GM23248 (cell line): ENCODE data around the gene CCDC149. TPM values are rescaled to one million over a fixed set of nuclear protein-coding genes. Genes with fewer than 3 reads are reported as not detected.

ENCODE experiments used
- DNase-seq: peaks from one replicate; pipeline ENCODE4 v3.0.0-alpha.2; 2015
- H2AFZ ChIP-seq: fragments of 200-600 bp; sonication (generic); 2 replicates; pipeline ENCODE4 v1.6.1; 2016; ENCODE audit warnings: antibody characterized with exemption
- H3F3A ChIP-seq: fragments of 200-600 bp; sonication (generic); 2 replicates; pipeline ENCODE4 v1.6.1; 2016; ENCODE audit warnings: mild to moderate bottlenecking, antibody characterized with exemption, mixed run types; ENCODE audit not compliant: insufficient read depth
- H3K27ac ChIP-seq: fragments of 200-600 bp; sonication (generic); 2 replicates; pipeline ENCODE4 v1.5.1; 2016; ENCODE audit warnings: mild to moderate bottlenecking
- H3K27me3 ChIP-seq: fragments of 200-600 bp; sonication (generic); replicated peaks from 2 replicates; pipeline ENCODE4 v1.6.1; 2016; ENCODE audit warnings: mild to moderate bottlenecking; ENCODE audit not compliant: insufficient read depth
- H3K36me3 ChIP-seq: fragments of 200-600 bp; sonication (generic); 2 replicates; pipeline ENCODE4 v1.6.1; 2016; ENCODE audit warnings: low read depth, mild to moderate bottlenecking
- H3K4me1 ChIP-seq: fragments of 200-600 bp; sonication (generic); 2 replicates; pipeline ENCODE4 v1.6.1; 2016; ENCODE audit warnings: mild to moderate bottlenecking; ENCODE audit not compliant: insufficient read depth
- H3K4me2 ChIP-seq: fragments of 200-600 bp; sonication (generic); one replicate; pipeline ENCODE4 v1.6.1; 2016; ENCODE audit warnings: mild to moderate bottlenecking; ENCODE audit not compliant: unreplicated experiment
- H3K4me3 ChIP-seq: fragments of 200-600 bp; sonication (generic); 2 replicates; pipeline ENCODE4 v1.5.1; 2016; ENCODE audit warnings: mild to moderate bottlenecking
- H3K79me2 ChIP-seq: fragments of 200-600 bp; sonication (generic); 2 replicates; pipeline ENCODE4 v1.6.1; 2016; ENCODE audit warnings: mild to moderate bottlenecking; ENCODE audit not compliant: insufficient read depth
- H3K9ac ChIP-seq: fragments of 200-600 bp; sonication (generic); 2 replicates; pipeline ENCODE4 v1.6.1; 2016; ENCODE audit warnings: mild to moderate bottlenecking
- H3K9me2 ChIP-seq: fragments of 200-600 bp; sonication (generic); 2 replicates; pipeline ENCODE4 v1.6.1; 2016; ENCODE audit warnings: mixed run types, mild to moderate bottlenecking, moderate library complexity; ENCODE audit not compliant: insufficient read depth
- H3K9me3 ChIP-seq: fragments of 200-600 bp; sonication (generic); one replicate; pipeline ENCODE4 v1.6.1; 2017; ENCODE audit warnings: low read depth
- H4K20me1 ChIP-seq: fragments of 200-600 bp; sonication (generic); 2 replicates; pipeline ENCODE4 v1.6.0; 2016; ENCODE audit not compliant: insufficient read depth
- EZH2 ChIP-seq: fragments of 200-600 bp; sonication (generic); IDR thresholded peaks from 2 replicates; pipeline ENCODE4 v1.6.1; 2018; ENCODE audit warnings: antibody characterized with exemption, mild to moderate bottlenecking; ENCODE audit not compliant: insufficient read depth, poor library complexity, severe bottlenecking
- EZH2phosphoT487 ChIP-seq: fragments of 200-600 bp; sonication (generic); IDR thresholded peaks from 2 replicates; pipeline ENCODE4 v1.6.1; 2018; ENCODE audit warnings: antibody characterized with exemption, moderate library complexity, mild to moderate bottlenecking, low read depth; ENCODE audit not compliant: insufficient read depth
- WGBS, 2 experiments: methylation state at CpG; one replicate each; pipeline ENCODE4 v1.1.6; 2015 to 2017; ENCODE audit warnings: low lambda C conversion rate in 2 of 2, low coverage in 1 of 2; ENCODE audit errors: missing lambda C conversion rate in 2 of 2; 5-methylcytosine and 5-hydroxymethylcytosine counted together
- in situ Hi-C: fragments of 300-500 bp; cut with MboI; formaldehyde crosslinking; loops from 2 replicates; pipeline ENCODE4 v1.15.0; 2020
- polyA plus RNA-seq: library from polyadenylated mRNA; unstranded; fragments of >200 nt; fragmentation: Nextera tagmentation; extraction: Ambion mirVana; gene quantifications from 2 replicates; pipeline ENCODE4 v1.2.1, GENCODE V29; 2016
- total RNA-seq: library from RNA; depleted of rRNA; stranded (reverse); fragments of >200 nt; shearing (Covaris generic); gene quantifications from 2 replicates; pipeline ENCODE4 v1.2.3, GENCODE V29; 2014

The CCDC149 gene
- total and polyA plus RNA-seq, 2 experiments from 2014 or later: 6.1 to 9.7 TPM

DNA sequence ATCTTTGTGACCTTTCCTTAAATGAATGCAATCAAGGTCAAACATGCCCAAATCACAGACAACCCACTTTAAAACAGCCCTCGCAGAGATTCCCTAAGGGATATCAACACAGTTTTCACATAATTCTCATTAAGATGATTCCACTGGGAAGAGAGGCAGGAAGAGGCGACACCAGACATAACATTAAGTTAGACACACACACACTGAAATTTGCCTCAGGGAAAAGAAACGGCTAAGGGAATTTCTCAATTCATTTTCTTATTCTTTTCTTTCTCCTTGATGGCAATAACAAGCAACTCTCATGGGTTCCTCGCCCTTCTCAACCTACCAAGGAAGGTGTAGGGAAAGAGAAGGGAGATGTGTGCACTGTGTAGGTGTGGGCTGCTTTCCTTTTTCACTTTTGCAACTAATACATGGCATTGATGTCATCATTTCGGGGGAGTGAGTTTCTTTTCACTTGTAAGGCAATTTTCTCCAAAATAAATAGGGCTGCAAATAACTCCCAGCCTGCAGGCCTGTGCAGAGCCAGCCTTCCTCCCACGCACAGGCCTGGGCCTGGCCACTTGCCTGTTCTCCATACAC lies 76.1 kb downstream of the CCDC149 start:
- H3K36me3 ChIP-seq: 0 out of 2 replicates have a peak, but pooled peaks cover 2% of the 10 kb centered on the region
- H3K79me2 ChIP-seq: no peaks in the 10 kb centered on the region
- no peak overlapping the region for H3K27ac ChIP-seq
- no peak for TF ChIP-seq EZH2phosphoT487
- no peak for TF ChIP-seq EZH2
- H3K27me3 ChIP-seq: no peaks in the 10 kb centered on the region
- 88 to 90% methylated on average over 6 of the region's 6 CpGs for WGBS, 2 experiments
- no peak overlapping the region for H3K9ac ChIP-seq
- H3K4me3 ChIP-seq: no peak overlapping the region
- H3K4me2 ChIP-seq: no peak overlapping the region
- H3K4me1 ChIP-seq: no peaks in the 10 kb centered on the region
- H3F3A ChIP-seq: no peaks in the 10 kb centered on the region
- in situ Hi-C loops: no loop called here
- no peak for DNase-seq
- no peaks in the 10 kb centered on the region for H3K9me3 ChIP-seq
- H3K9me2 ChIP-seq: no peaks in the 10 kb centered on the region
- no peaks in the 10 kb centered on the region for H4K20me1 ChIP-seq
- H2AFZ ChIP-seq: no peak overlapping the region

DNA sequence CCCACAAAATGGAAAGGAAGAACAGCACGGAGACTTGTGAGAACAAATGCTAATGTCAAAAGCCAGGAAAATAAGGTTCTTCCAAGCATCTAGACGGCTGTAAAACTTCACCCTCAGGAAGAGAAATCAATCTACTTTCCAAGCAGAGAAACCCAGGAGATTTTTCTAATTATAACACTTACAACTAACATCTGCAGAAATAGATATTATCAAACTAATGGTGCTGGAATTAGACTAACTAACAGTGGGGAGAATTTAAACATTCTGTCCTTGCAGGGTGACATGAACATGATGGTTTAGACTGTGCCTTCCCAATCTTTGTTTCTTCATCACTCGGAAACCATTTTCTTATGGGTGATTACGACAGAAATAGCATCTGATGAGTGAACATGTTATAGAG lies 77.1 kb downstream of the CCDC149 start:
- no peak for DNase-seq
- no peak for TF ChIP-seq EZH2
- no peak for TF ChIP-seq EZH2phosphoT487
- Histone ChIP-seq H3K4me1 (no peaks in the 10 kb centered on the region), H3K9me3 (no peaks in the 10 kb centered on the region), H3K27me3 (no peaks in the 10 kb centered on the region), H3K27ac (no peak overlapping the region), H3K4me3 (no peak overlapping the region), H3K36me3 (0 out of 2 replicates have a peak, but pooled peaks cover 2% of the 10 kb centered on the region), H3K79me2 (no peaks in the 10 kb centered on the region), H2AFZ (no peak overlapping the region), H3F3A (no peaks in the 10 kb centered on the region), H4K20me1 (no peaks in the 10 kb centered on the region), H3K4me2 (no peak overlapping the region), H3K9me2 (no peaks in the 10 kb centered on the region), H3K9ac (no peak overlapping the region)
- in situ Hi-C loops: no loop called here
- 94 to 96% methylated on average over 4 of the region's 4 CpGs for WGBS, 2 experiments

DNA sequence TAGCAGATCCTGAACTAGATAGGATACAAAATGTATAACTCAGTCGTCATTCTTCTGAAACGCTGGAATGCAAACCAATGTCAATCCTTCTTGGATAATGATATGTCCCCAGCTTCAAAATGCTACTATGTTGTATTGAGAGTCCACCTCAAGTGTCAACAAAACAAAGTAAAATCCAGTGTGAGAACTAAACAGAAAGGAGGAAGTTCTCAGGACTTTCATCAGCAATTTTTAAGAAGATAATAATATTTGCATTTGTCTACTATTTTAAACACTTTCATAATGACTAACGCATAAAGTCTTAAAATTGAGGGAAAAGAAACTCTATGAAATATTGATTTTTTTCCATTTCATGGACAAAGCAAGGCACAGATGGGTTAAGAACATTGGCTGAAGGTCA lies 81.2 kb downstream of the CCDC149 start:
- 97 to 98% methylated on average over 3 of the region's 3 CpGs for WGBS, 2 experiments
- in situ Hi-C loops: no loop called here
- no peaks in the 10 kb centered on the region for H3K9me2 ChIP-seq

DNA sequence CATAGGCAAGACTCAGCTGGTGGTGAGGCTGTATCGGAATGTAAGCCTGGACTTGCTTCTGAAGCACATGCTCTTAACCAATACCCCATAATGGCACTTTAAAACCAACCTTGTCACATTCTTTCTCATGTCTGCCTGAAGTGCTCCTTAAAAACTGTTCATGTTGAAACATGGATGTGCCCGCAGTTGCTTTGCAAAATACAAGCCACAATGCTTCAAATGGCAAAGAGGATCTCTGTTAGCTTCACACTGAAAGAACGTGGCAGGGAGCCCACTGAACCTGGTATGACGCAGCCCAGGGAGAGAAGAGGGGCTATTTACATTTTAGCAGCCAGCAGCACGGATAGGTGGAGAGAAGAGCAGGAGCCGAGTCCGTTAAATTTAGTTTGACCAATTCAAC lies 88.1 kb downstream of the CCDC149 start:
- Histone ChIP-seq H3K36me3 (0 out of 2 replicates have a peak, but pooled peaks cover 4% of the 10 kb centered on the region), H3K9ac (no peak overlapping the region), H4K20me1 (no peaks in the 10 kb centered on the region), H3K79me2 (no peaks in the 10 kb centered on the region), H2AFZ (no peak overlapping the region), H3K4me1 (no peaks in the 10 kb centered on the region; the same call in 1 of the 2 replicates), H3K9me2 (no peaks in the 10 kb centered on the region), H3K9me3 (no peaks in the 10 kb centered on the region), H3F3A (no peaks in the 10 kb centered on the region), H3K4me3 (no peak overlapping the region), H3K4me2 (no peak overlapping the region), H3K27ac (no peak overlapping the region), H3K27me3 (no peaks in the 10 kb centered on the region)
- TF ChIP-seq EZH2: no peak
- 92 to 97% methylated on average over 7 of the region's 7 CpGs for WGBS, 2 experiments
- DNase-seq: no peak
- in situ Hi-C loops: no loop called here

More for the DNA sequence above, 81.2 kb downstream of the CCDC149 start:
- H3K27ac ChIP-seq: no peak overlapping the region
- H3F3A ChIP-seq: no peaks in the 10 kb centered on the region
- H3K36me3 ChIP-seq: 0 out of 2 replicates have a peak, but pooled peaks cover 4% of the 10 kb centered on the region
- DNase-seq: no peak
- H3K27me3 ChIP-seq: no peaks in the 10 kb centered on the region
- no peak overlapping the region for H3K9ac ChIP-seq
- no peaks in the 10 kb centered on the region for H3K4me1 ChIP-seq
- no peaks in the 10 kb centered on the region for H4K20me1 ChIP-seq
- no peak overlapping the region for H3K4me3 ChIP-seq
- H3K9me3 ChIP-seq: no peaks in the 10 kb centered on the region
- H2AFZ ChIP-seq: no peak overlapping the region
- H3K79me2 ChIP-seq: no peaks in the 10 kb centered on the region
- no peak overlapping the region for H3K4me2 ChIP-seq
- TF ChIP-seq EZH2 (no peak), EZH2phosphoT487 (no peak)

DNA sequence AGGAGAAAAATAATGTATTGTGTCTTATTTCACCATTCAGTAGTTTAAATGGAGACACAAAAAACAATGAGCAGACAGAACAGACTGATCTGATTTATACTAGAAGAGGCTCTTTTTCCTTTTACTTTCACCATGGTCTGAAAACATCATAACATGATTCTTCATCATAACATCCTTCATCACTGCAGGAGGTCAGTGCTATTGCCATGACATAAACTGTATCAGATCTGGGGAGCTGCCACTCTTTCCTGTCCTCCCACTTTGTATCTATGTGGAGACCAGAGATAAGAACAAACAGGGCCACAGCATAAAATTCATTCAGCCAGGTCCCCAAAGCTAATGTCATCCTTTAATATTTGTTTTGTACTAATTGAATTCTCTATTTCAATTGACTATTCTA lies 92.3 kb downstream of the CCDC149 start:
- H3F3A ChIP-seq: no peaks in the 10 kb centered on the region
- in situ Hi-C loops: no loop called here
- no peaks in the 10 kb centered on the region for H3K9me3 ChIP-seq
- no peaks in the 10 kb centered on the region for H3K36me3 ChIP-seq
- no peaks in the 10 kb centered on the region; the same call in 1 of the 2 replicates for H3K4me1 ChIP-seq
- H3K27me3 ChIP-seq: no peaks in the 10 kb centered on the region
- DNase-seq: no peak
- H3K9me2 ChIP-seq: no peaks in the 10 kb centered on the region
- no peak overlapping the region for H3K4me3 ChIP-seq
- TF ChIP-seq EZH2phosphoT487: no peak
- TF ChIP-seq EZH2: no peak
- no peak overlapping the region for H3K9ac ChIP-seq
- H2AFZ ChIP-seq: no peak overlapping the region
- H3K79me2 ChIP-seq: no peaks in the 10 kb centered on the region
- H3K4me2 ChIP-seq: no peak overlapping the region
- no peak overlapping the region for H3K27ac ChIP-seq
- no peaks in the 10 kb centered on the region for H4K20me1 ChIP-seq
